Measurements from ENCODE around the gene RAB4A.

- TF ChIP-seq, protein P1, sequence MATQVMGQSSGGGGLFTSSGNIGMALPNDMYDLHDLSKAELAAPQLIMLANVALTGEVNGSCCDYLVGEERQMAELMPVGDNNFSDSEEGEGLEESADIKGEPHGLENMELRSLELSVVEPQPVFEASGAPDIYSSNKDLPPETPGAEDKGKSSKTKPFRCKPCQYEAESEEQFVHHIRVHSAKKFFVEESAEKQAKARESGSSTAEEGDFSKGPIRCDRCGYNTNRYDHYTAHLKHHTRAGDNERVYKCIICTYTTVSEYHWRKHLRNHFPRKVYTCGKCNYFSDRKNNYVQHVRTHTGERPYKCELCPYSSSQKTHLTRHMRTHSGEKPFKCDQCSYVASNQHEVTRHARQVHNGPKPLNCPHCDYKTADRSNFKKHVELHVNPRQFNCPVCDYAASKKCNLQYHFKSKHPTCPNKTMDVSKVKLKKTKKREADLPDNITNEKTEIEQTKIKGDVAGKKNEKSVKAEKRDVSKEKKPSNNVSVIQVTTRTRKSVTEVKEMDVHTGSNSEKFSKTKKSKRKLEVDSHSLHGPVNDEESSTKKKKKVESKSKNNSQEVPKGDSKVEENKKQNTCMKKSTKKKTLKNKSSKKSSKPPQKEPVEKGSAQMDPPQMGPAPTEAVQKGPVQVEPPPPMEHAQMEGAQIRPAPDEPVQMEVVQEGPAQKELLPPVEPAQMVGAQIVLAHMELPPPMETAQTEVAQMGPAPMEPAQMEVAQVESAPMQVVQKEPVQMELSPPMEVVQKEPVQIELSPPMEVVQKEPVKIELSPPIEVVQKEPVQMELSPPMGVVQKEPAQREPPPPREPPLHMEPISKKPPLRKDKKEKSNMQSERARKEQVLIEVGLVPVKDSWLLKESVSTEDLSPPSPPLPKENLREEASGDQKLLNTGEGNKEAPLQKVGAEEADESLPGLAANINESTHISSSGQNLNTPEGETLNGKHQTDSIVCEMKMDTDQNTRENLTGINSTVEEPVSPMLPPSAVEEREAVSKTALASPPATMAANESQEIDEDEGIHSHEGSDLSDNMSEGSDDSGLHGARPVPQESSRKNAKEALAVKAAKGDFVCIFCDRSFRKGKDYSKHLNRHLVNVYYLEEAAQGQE (IDR thresholded peaks at IDR 0.05; ENCODE audit: low read depth), result no peak
- TF ChIP-seq CEBPB (IDR thresholded peaks at IDR 0.05), result no peak
- TF ChIP-seq YY1 (IDR thresholded peaks at IDR 0.05; ENCODE audit: low read depth), result no peak
- no peak for TF ChIP-seq EP300 (IDR thresholded peaks at IDR 0.05; ENCODE audit: borderline replicate concordance)
- no peak for TF ChIP-seq TAF1 (IDR thresholded peaks at IDR 0.05; ENCODE audit: low read depth)
- no peak for TF ChIP-seq TCF12 (IDR thresholded peaks at IDR 0.05; ENCODE audit: low read depth)
- no peak for TF ChIP-seq CREB1 (IDR thresholded peaks at IDR 0.05; ENCODE audit: low read depth)
- TF ChIP-seq, protein P2, sequence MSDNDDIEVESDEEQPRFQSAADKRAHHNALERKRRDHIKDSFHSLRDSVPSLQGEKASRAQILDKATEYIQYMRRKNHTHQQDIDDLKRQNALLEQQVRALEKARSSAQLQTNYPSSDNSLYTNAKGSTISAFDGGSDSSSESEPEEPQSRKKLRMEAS (IDR thresholded peaks at IDR 0.05), result no peak
- TF ChIP-seq USF1 (IDR thresholded peaks at IDR 0.05), result no peak
- TF ChIP-seq EGR1 (IDR thresholded peaks at IDR 0.05), result no peak
- no peak for TF ChIP-seq FOXM1 (IDR thresholded peaks at IDR 0.05; ENCODE audit: borderline replicate concordance, low read depth)
- no peak for TF ChIP-seq RAD21 (IDR thresholded peaks at IDR 0.05; ENCODE audit: low read depth)
- no peak for TF ChIP-seq TEAD4 (IDR thresholded peaks at IDR 0.05)
Observed at GRCh38 chr1:229319487-229319886, 48.6 kb downstream of the RAB4A start.
